DMS53 treated with DMSO at 0.1 percent for 48 hours (cell line): ENCODE results near the gene HRH1.

Experiments used
- DNase-seq: peaks from one replicate; lab custom pipeline; 2025; ENCODE audit not compliant: unreplicated experiment; lab: John Stamatoyannopoulos, UW

HRH1 gene

GRCh38 chr3:11312166-11312565 is 157.9 kb downstream of the HRH1 start:
- DNase-seq: no peak
